SK-N-SH treated with all-trans-retinoic acid at 6 μM for 48 hours (cell line): ENCODE measurements around the gene C16orf46.

Experiments
- ARNTL ChIP-seq: fragments of 450-650 bp; formaldehyde crosslinking; IDR thresholded peaks from 2 replicates; pipeline ENCODE4 v1.5.0; 2020; ENCODE audit warnings: low read depth, mild to moderate bottlenecking, moderate library complexity, borderline replicate concordance
- ESRRG ChIP-seq: fragments of 250-450 bp; sonication (Bioruptor Pico); IDR thresholded peaks from 2 replicates; pipeline ENCODE4 v1.6.1; 2021; ENCODE audit warnings: mild to moderate bottlenecking
- OSR1 ChIP-seq: fragments of 250-450 bp; sonication (Bioruptor Pico); IDR thresholded peaks from 2 replicates; pipeline ENCODE4 v1.8.0; 2022; ENCODE audit warnings: moderate library complexity, mild to moderate bottlenecking, inconsistent platforms
- PPARA ChIP-seq: fragments of 250-450 bp; sonication (Bioruptor Pico); IDR thresholded peaks from 2 replicates; pipeline ENCODE4 v1.5.0; 2020; ENCODE audit warnings: mild to moderate bottlenecking, borderline replicate concordance
- RARB ChIP-seq: fragments of 250-450 bp; sonication (Bioruptor Pico); IDR thresholded peaks from 2 replicates; pipeline ENCODE4 v1.8.0; 2021; ENCODE audit warnings: mild to moderate bottlenecking, moderate library complexity
- TCF4 ChIP-seq: fragments of 250-450 bp; sonication (Bioruptor Pico); IDR thresholded peaks from 2 replicates; pipeline ENCODE4 v1.8.0; 2021; ENCODE audit warnings: mild to moderate bottlenecking, moderate library complexity, borderline replicate concordance
- TOX ChIP-seq: fragments of 250-450 bp; sonication (Bioruptor Pico); IDR thresholded peaks from 2 replicates; pipeline ENCODE4 v1.8.0; 2021; ENCODE audit warnings: mild to moderate bottlenecking, moderate library complexity, borderline replicate concordance
- ZFP3 ChIP-seq: fragments of 250-450 bp; sonication (Bioruptor Pico); IDR thresholded peaks from 2 replicates; pipeline ENCODE4 v1.5.0; 2020; ENCODE audit warnings: mild to moderate bottlenecking, moderate library complexity
- ZNF565 ChIP-seq: fragments of 450-650 bp; formaldehyde crosslinking; conservative IDR thresholded peaks from 2 replicates; pipeline ENCODE4 v1.5.0; 2020; ENCODE audit warnings: low read depth, mild to moderate bottlenecking, moderate library complexity
- ZNF8 ChIP-seq: fragments of 450-650 bp; formaldehyde crosslinking; IDR thresholded peaks from 2 replicates; pipeline ENCODE4 v1.5.0; 2020; ENCODE audit warnings: mild to moderate bottlenecking, moderate library complexity
- TF ChIP-seq, protein P1 (sequence below): fragments of 250-450 bp; sonication (Bioruptor Pico); IDR thresholded peaks from 2 replicates; pipeline ENCODE4 v1.8.0; 2020; ENCODE audit warnings: mild to moderate bottlenecking, moderate library complexity, borderline replicate concordance
- TF ChIP-seq, protein P2 (sequence below): fragments of 250-450 bp; sonication (Bioruptor Pico); IDR thresholded peaks from 2 replicates; pipeline ENCODE4 v1.5.1; 2020; ENCODE audit warnings: low read depth, mild to moderate bottlenecking, moderate library complexity
- TF ChIP-seq, protein P3 (sequence below): fragments of 250-450 bp; sonication (Bioruptor Pico); IDR thresholded peaks from 2 replicates; pipeline ENCODE4 v1.5.0; 2020; ENCODE audit warnings: mild to moderate bottlenecking, moderate library complexity
- TF ChIP-seq, protein P4 (sequence below): fragments of 250-450 bp; sonication (Bioruptor Pico); IDR thresholded peaks from 2 replicates; pipeline ENCODE4 v1.5.1; 2021; ENCODE audit warnings: mild to moderate bottlenecking, moderate library complexity

DNA sequence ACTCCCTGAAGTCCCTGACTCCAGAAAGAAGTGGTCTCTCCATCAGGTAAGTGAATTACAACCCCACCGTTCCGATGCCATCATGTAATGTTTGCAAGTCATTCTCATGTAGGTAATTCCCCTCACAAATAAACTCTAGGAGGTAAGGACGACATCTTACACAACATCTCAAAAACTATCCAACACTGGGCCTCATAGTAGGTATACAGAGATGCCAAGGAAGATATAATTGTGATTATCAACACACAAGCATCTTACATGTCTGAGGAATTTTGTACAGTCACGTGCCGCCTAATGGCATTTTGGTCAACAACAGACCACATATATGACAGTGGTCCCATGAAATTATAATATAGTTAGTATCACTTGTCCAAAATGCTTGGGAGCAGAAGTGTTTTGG lies 11.8 kb upstream of the C16orf46 start:
- TF ChIP-seq ESRRG (CRISPR knock-in tag) (no peak), PPARA (CRISPR knock-in tag) (no peak), TOX (CRISPR knock-in tag) (no peak), TCF4 (CRISPR knock-in tag) (no peak), ZNF565 (no peak), RARB (no peak), ARNTL (CRISPR knock-in tag) (no peak), OSR1 (CRISPR knock-in tag) (no peak), ZFP3 (CRISPR knock-in tag) (no peak), ZNF8 (no peak)
- TF ChIP-seq, protein P1, sequence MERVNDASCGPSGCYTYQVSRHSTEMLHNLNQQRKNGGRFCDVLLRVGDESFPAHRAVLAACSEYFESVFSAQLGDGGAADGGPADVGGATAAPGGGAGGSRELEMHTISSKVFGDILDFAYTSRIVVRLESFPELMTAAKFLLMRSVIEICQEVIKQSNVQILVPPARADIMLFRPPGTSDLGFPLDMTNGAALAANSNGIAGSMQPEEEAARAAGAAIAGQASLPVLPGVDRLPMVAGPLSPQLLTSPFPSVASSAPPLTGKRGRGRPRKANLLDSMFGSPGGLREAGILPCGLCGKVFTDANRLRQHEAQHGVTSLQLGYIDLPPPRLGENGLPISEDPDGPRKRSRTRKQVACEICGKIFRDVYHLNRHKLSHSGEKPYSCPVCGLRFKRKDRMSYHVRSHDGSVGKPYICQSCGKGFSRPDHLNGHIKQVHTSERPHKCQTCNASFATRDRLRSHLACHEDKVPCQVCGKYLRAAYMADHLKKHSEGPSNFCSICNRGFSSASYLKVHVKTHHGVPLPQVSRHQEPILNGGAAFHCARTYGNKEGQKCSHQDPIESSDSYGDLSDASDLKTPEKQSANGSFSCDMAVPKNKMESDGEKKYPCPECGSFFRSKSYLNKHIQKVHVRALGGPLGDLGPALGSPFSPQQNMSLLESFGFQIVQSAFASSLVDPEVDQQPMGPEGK (CRISPR knock-in tag) = no peak
- TF ChIP-seq, protein P2, sequence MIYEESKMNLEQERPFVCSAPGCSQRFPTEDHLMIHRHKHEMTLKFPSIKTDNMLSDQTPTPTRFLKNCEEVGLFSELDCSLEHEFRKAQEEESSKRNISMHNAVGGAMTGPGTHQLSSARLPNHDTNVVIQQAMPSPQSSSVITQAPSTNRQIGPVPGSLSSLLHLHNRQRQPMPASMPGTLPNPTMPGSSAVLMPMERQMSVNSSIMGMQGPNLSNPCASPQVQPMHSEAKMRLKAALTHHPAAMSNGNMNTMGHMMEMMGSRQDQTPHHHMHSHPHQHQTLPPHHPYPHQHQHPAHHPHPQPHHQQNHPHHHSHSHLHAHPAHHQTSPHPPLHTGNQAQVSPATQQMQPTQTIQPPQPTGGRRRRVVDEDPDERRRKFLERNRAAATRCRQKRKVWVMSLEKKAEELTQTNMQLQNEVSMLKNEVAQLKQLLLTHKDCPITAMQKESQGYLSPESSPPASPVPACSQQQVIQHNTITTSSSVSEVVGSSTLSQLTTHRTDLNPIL (CRISPR knock-in tag) = no peak
- TF ChIP-seq, protein P3, sequence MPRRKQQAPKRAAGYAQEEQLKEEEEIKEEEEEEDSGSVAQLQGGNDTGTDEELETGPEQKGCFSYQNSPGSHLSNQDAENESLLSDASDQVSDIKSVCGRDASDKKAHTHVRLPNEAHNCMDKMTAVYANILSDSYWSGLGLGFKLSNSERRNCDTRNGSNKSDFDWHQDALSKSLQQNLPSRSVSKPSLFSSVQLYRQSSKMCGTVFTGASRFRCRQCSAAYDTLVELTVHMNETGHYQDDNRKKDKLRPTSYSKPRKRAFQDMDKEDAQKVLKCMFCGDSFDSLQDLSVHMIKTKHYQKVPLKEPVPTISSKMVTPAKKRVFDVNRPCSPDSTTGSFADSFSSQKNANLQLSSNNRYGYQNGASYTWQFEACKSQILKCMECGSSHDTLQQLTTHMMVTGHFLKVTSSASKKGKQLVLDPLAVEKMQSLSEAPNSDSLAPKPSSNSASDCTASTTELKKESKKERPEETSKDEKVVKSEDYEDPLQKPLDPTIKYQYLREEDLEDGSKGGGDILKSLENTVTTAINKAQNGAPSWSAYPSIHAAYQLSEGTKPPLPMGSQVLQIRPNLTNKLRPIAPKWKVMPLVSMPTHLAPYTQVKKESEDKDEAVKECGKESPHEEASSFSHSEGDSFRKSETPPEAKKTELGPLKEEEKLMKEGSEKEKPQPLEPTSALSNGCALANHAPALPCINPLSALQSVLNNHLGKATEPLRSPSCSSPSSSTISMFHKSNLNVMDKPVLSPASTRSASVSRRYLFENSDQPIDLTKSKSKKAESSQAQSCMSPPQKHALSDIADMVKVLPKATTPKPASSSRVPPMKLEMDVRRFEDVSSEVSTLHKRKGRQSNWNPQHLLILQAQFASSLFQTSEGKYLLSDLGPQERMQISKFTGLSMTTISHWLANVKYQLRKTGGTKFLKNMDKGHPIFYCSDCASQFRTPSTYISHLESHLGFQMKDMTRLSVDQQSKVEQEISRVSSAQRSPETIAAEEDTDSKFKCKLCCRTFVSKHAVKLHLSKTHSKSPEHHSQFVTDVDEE = no peak
- TF ChIP-seq, protein P4, sequence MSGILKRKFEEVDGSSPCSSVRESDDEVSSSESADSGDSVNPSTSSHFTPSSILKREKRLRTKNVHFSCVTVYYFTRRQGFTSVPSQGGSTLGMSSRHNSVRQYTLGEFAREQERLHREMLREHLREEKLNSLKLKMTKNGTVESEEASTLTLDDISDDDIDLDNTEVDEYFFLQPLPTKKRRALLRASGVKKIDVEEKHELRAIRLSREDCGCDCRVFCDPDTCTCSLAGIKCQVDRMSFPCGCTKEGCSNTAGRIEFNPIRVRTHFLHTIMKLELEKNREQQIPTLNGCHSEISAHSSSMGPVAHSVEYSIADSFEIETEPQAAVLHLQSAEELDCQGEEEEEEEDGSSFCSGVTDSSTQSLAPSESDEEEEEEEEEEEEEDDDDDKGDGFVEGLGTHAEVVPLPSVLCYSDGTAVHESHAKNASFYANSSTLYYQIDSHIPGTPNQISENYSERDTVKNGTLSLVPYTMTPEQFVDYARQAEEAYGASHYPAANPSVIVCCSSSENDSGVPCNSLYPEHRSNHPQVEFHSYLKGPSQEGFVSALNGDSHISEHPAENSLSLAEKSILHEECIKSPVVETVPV (CRISPR knock-in tag) = no peak
